ENCODE results near the gene OPCML. TPM values are rescaled to one million over a fixed set of nuclear protein-coding genes. Genes with fewer than 3 reads are reported as not detected.

Gene OPCML
- total RNA-seq, 1 experiment from 2014 or later, result not detected

DNA sequence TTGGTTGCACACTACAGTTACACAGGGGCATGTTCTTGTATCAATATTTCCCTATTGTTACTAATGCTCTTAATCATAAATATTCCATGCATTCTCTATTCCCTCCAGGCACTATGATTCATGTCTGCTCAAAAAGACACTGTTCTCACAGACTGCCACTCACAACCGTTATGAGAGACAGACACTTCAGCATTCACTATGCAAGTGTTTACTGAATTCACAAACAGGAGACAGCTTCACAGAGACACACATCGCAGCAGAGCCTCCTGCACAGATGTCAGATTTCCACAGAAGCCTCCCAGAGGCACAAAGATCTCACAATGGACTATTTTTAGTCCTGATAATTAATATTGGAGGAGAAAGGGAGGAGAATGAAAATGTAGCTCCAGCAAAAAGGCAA lies 930.4 kb downstream of the OPCML start:
- 0 out of 2 replicates have a peak, but pooled peaks cover 3% of the 10 kb centered on the region for H3K9me3 ChIP-seq
- CTCF ChIA-PET, result no interaction called here
- TF ChIP-seq, protein P1, sequence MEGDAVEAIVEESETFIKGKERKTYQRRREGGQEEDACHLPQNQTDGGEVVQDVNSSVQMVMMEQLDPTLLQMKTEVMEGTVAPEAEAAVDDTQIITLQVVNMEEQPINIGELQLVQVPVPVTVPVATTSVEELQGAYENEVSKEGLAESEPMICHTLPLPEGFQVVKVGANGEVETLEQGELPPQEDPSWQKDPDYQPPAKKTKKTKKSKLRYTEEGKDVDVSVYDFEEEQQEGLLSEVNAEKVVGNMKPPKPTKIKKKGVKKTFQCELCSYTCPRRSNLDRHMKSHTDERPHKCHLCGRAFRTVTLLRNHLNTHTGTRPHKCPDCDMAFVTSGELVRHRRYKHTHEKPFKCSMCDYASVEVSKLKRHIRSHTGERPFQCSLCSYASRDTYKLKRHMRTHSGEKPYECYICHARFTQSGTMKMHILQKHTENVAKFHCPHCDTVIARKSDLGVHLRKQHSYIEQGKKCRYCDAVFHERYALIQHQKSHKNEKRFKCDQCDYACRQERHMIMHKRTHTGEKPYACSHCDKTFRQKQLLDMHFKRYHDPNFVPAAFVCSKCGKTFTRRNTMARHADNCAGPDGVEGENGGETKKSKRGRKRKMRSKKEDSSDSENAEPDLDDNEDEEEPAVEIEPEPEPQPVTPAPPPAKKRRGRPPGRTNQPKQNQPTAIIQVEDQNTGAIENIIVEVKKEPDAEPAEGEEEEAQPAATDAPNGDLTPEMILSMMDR (IDR thresholded peaks at IDR 0.05; ENCODE audit: insufficient read depth in 1 of 2, low read depth in 1 of 2, low read length in 1 of 2, severe bottlenecking in 1 of 2, unreplicated experiment in 1 of 2), result no peak
- intact Hi-C loops (cut with micrococcal nuclease; ENCODE audit: unreplicated experiment), result no loop called here
- Mint-ChIP-seq H3K27ac (ENCODE audit: unreplicated experiment) (no peak overlapping the region), H3K9me3 (ENCODE audit: unreplicated experiment) (no peaks in the 10 kb centered on the region), H3K4me1 (ENCODE audit: low read depth, unreplicated experiment) (no peaks in the 10 kb centered on the region), H3K36me3 (ENCODE audit: insufficient read depth, unreplicated experiment) (no peaks in the 10 kb centered on the region), H3K4me3 (ENCODE audit: unreplicated experiment) (no peak overlapping the region), H3K27me3 (ENCODE audit: insufficient read depth, unreplicated experiment) (peaks cover 5% of the 10 kb centered on the region)
- no peaks in the 10 kb centered on the region for H3K4me1 ChIP-seq
- no peak for DNase-seq
- H3K27me3 ChIP-seq (replicated peaks; ENCODE audit: control insufficient read depth, insufficient read depth, low read length), result no peaks in the 10 kb centered on the region
- H3K36me3 ChIP-seq (ENCODE audit: control insufficient read depth, insufficient read depth, low read length), result no peaks in the 10 kb centered on the region
- no peak overlapping the region for H3K4me3 ChIP-seq (ENCODE audit: low read depth, low read length)
- POLR2A ChIA-PET, result no interaction called here
- no TSS peak for BruUV-seq (replicated peaks)

DNA sequence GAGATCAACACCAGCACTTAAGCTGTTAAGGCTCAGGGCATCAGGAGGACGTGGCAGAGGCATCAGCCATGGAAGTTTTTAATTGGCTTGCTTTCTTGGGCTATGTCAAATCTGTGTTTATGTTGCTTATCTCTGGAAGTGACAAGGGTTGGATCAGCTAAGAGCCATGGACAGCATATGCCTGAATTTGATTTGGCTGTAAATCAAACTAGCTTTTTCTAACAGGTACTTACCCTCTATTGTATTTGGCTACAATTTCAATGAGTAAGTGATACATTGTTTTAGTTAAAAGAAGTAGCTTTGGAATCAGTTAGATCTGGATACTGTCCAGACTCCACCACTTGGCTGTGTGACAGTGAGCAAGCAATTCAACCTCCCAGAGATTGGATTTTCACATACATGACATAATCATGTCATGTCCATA lies 936.6 kb downstream of the OPCML start:
- Histone ChIP-seq H3K4me3 (ENCODE audit: low read depth, low read length) (no peak overlapping the region), H3K27me3 (replicated peaks; ENCODE audit: control insufficient read depth, insufficient read depth, low read length) (no peaks in the 10 kb centered on the region), H3K4me1 (no peaks in the 10 kb centered on the region), H3K9me3 (no peaks in the 10 kb centered on the region), H3K36me3 (ENCODE audit: control insufficient read depth, insufficient read depth, low read length) (no peaks in the 10 kb centered on the region)
- no peak for DNase-seq
- Mint-ChIP-seq H3K4me1 (ENCODE audit: low read depth, unreplicated experiment) (no peaks in the 10 kb centered on the region), H3K4me3 (ENCODE audit: unreplicated experiment) (no peak overlapping the region), H3K36me3 (ENCODE audit: insufficient read depth, unreplicated experiment) (no peaks in the 10 kb centered on the region), H3K9me3 (ENCODE audit: unreplicated experiment) (peaks cover 9% of the 10 kb centered on the region), H3K27ac (ENCODE audit: unreplicated experiment) (no peak overlapping the region), H3K27me3 (ENCODE audit: insufficient read depth, unreplicated experiment) (peaks cover 14% of the 10 kb centered on the region)
- no TSS peak for BruUV-seq (replicated peaks)
- ChIA-PET POLR2A (no interaction called here), CTCF (no interaction called here)
- intact Hi-C loops (cut with micrococcal nuclease; ENCODE audit: unreplicated experiment), result no loop called here
- TF ChIP-seq, protein P1 (IDR thresholded peaks at IDR 0.05; ENCODE audit: insufficient read depth in 1 of 2, low read depth in 1 of 2, low read length in 1 of 2, severe bottlenecking in 1 of 2, unreplicated experiment in 1 of 2), result no peak

DNA sequence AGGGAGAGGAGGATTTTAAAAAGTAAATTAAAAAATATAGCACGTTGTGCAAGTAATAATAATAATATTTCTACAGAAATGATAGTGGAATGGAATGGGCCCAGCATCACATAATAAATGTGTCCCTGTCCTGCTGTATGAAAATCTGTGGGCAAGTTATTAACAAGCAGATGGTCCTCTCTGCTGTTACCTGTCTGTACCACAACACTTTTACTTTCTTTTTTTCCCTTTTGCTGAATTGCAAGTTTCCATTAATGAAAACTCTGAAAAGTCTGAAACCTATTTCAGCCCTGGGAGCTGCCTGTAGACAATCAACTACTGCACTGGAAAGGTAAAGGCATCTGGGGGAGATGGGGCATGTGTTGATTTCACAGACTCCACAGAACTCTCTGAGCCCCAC lies 937.1 kb downstream of the OPCML start:
- no peak overlapping the region for H3K4me3 ChIP-seq (ENCODE audit: low read depth, low read length)
- ChIA-PET POLR2A (no interaction called here), CTCF (no interaction called here)
- peaks cover 9% of the 10 kb centered on the region for H3K9me3 Mint-ChIP-seq (ENCODE audit: unreplicated experiment)
- no peaks in the 10 kb centered on the region for H3K4me1 ChIP-seq
- TF ChIP-seq, protein P1 (IDR thresholded peaks at IDR 0.05; ENCODE audit: insufficient read depth in 1 of 2, low read depth in 1 of 2, low read length in 1 of 2, severe bottlenecking in 1 of 2, unreplicated experiment in 1 of 2), result no peak
- H3K27me3 ChIP-seq (replicated peaks; ENCODE audit: control insufficient read depth, insufficient read depth, low read length), result no peaks in the 10 kb centered on the region
- no TSS peak for BruUV-seq (replicated peaks)
- no peaks in the 10 kb centered on the region for H3K36me3 Mint-ChIP-seq (ENCODE audit: insufficient read depth, unreplicated experiment)
- no peak overlapping the region for H3K27ac Mint-ChIP-seq (ENCODE audit: unreplicated experiment)
- H3K4me3 Mint-ChIP-seq (ENCODE audit: unreplicated experiment), result no peak overlapping the region
- no peaks in the 10 kb centered on the region for H3K4me1 Mint-ChIP-seq (ENCODE audit: low read depth, unreplicated experiment)
- no peaks in the 10 kb centered on the region for H3K9me3 ChIP-seq
- no peaks in the 10 kb centered on the region for H3K36me3 ChIP-seq (ENCODE audit: control insufficient read depth, insufficient read depth, low read length)
- no peak for DNase-seq
- intact Hi-C loops (cut with micrococcal nuclease; ENCODE audit: unreplicated experiment), result no loop called here
- peaks cover 14% of the 10 kb centered on the region for H3K27me3 Mint-ChIP-seq (ENCODE audit: insufficient read depth, unreplicated experiment)
